ENCODE measurements around the gene SLC12A7.

SLC12A7 gene

GRCh38 chr5:1124205-1125029 is 12.6 kb upstream of the SLC12A7 start:
- DNase-seq = no peak

DNA sequence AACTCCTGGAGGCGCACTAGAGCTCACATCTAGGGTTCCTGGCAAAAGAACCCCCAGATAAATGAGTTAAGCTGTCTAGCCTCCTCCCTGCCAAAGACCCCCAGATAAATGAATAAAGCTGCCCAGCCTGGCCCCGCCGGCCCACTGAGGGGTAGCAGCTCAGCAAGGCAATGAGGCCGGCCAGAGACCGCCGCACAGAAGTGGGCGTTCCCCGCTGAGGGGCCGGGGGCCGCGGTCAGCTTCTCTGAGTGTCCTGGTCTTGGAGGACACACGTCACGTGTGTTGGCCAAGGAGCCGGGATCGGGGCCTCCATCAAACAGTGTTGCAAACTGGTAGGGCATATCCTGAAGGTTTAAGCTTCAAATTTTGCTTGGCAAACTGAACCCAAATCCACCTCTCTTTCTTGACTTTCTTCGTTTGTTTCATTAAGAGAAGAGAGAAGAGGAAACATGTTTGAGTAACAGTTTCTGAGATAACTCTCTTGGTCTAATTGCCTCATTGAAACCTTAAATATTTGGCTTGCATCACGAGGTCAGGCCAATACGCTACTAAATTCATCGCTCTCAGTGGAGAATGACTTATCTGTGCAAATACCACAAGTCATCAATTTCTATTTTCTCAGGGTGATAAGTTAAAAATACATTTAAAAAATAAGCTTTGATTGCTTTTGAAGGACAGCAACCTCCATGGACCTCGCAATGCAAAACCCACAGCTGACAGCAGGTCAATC is 11.7 kb upstream of the SLC12A7 start:
- no peak for DNase-seq

DNA sequence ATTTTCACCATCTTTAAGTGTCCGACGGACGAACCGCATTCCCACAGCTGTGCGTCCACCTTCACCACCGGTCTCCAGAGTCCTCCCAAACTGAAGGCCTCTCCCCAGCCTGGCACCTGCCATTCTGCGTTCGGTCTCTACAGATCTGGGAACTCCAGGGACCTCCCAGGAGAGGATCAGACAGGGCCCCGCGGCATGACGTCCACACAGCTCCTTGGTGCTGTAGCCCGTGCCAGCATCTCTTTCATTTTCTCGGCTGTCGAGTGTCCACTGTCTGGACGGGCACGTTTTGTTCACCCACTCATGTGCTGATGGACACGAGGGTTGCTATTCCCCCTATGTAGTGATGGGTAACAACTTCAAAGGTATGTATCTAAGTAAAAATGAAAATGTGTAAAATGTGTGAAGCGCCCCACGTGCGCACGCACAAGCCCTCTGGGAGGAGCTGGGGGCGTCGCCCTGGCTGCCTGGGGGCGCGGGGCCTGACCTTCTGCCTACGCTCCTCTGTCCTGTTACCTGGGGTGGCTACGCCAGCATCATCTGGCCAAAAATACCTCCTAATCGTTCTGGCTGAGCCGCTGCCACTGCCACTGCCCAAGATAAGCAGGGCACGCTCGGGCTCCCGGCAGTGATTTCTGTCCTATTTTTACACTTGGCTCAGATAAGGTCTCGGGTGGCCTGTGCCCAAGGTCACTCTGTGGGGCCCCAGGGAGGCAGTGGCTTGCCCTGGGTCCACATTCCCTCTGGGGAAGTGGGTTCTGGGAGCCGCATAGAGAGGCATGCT is 10.8 kb upstream of the SLC12A7 start:
- DNase-seq = no peak

DNA sequence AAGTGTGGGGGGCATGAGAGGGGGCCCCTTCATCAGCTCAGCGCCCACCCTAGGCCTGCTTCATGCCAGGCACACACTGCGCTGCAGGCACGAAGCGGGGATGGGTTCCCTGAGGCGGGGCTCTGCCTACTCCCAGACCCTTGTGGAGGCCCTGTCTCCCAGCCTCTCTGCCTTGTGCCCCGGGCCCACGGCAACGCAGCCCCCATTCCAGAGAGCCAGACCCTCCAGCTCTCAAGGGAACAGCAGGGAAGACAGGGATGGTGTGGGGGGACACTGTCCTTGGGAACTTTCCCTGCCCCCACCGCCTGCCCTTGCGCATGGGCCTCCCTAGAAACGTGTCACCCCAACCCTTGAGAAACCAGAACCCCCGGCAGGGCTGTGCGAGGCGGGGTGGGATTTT is 10.0 kb upstream of the SLC12A7 start:
- DNase-seq = no peak

DNA sequence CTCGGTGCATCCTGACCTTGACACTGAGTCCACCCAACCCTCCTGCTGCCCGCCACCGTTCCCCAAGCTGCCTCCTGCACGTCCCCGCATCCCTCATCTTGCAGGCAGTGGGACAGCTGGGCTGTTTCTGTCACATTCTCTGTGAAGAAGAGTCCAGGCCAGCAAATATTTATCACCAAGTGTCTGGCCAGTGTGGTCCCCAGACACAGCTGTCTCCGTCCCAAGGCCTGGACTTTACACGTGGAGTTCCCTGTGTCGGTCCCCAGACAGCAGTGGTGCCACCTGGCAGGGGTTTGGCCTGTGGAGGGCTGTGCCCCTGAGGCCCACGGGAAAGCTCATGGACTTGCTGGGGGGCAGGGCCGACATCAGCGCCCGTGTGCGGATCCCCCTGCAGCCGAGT is 9.2 kb upstream of the SLC12A7 start:
- DNase-seq = no peak

DNA sequence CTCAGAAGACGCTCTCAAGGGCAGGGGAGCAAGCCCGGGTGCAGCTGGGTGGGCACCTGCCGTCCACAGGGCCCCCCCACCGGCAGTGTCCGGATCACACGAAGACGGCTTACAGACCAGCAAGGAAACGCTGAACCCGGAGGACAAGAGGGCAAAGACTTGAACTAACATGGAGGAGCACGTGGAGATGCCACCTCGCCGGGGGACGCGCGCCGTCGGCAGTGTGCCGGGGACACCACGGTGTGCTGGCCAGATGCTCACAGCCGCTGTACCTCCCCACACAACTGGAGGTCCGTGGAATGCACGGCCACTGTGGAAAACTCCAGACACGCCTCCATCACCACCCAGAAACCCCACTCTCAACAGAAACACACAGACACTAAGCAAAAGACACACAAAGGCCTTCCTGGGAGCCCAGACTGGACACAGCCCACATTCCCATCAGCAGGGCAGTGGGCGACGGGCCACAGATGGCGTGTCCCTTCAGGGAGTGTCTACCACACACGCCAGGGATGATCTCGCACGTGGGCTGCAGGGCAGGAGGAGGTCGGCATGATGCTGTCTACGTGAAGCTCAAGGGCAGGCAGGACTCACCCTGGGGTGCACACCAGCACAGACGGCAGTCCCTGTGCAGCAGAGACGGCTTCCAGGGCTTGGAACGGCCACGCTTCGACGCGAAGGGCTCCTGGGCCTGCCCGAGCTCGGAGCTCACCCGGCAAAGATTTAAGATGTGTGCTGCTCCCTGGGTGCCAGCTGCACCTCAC is 8.6 kb upstream of the SLC12A7 start:
- DNase-seq = no peak

- DNase-seq = no peak
These were observed 7.5 kb upstream of the SLC12A7 start for GRCh38 chr5:1119312-1119831.

DNA sequence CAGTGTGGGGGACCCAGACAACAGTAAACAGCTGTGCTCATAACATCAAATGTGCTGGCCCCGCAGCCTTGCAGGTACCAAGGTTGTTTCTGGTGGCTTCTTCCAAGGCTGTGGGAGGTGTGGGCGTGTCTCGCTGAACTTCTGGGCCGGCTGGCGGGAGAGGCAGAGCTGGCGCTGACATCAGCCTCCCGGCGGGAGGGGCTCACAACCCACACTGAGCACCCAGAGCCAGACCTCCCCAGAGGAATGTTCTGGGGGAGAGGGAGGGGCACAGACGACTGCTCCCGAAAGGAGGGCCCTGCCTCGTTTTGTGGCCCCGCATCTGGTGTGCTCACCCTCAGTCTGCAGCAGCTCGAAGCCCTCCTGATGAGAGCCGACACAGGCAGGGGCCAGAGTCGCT is 6.9 kb upstream of the SLC12A7 start:
- DNase-seq = no peak

DNA sequence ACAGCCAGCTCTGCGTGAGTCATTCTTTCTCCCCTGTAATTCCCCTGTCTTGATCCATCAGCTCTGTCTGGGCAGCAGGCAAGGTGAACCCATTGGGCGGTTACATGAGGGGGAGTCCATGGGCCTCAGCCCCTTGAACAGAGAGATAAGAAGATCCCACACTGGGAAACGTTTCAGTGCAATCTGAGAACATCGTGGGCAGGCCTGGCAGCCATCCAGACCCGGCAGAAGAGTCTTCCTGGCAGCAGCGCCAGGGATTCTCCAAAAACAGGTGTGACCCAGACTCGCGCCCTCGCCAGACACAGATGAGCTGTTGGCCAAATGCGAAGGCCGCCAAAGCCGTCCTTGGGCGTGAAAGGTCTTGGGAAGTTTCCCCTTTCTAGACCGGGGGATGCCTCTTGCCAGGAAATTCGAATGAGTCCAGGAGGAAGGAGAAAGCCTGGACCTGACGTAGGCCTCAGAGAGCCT is 6.4 kb upstream of the SLC12A7 start:
- no peak for DNase-seq

- no peak for DNase-seq
These were observed 5.1 kb upstream of the SLC12A7 start for GRCh38 chr5:1116977-1117376.

DNA sequence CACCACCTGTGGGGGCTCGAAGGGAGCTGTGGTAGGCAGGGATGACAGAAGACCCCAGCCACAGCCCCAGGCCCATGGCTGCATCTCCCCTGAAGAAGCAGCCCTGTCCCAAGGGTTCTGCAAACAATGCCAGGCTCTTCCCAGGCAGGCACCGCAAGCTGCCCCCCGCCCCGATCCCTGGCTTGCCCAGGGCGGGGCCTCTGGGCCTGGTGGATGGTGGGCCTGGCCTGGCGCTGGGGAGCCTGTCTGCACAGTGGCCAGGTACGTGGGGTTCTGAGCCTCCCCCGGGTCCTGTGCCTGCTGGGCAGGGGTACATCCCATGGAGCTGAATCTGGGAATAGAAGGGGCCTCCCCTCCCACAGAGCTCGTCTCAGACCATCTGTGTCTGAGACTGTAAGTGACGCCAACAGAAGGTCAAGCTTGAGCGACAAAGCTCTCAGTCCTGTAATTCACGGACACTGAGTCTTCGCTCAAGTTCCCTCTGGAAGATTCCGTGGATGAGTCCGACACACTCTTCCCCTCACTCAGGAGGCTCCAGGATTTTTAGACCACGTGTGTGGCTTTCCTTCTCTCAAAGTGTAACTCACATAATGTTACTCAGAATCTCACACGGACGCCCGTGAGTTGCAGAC is 4.4 kb upstream of the SLC12A7 start:
- DNase-seq = no peak

GRCh38 chr5:1115123-1115815 is 3.4 kb upstream of the SLC12A7 start:
- no peak for DNase-seq

- no peak for DNase-seq
These were observed 2.1 kb upstream of the SLC12A7 start for GRCh38 chr5:1113805-1114586.

DNA sequence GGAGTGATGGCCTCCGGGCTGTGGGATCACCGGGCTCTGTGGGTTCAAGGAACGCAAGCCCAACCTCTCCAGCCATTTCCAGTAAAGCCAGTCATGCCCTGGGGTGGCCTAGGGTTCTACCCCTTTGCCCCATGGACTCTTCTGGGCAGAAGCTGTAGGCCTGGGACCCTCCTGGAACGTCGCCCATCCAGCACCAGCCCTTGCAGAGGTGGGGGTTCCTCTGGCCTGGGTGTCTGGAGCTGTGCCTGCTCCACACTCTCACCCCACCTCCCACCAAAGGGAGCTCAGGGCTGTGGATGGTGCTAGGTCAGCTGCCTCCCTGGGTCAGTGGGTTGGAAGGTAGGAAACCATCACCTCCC is 1.4 kb upstream of the SLC12A7 start:
- no peak for DNase-seq

GRCh38 chr5:1112596-1113331 is 901 bp upstream of the SLC12A7 start:
- no peak for DNase-seq

- peak; percentile 43 for DNase-seq
These were observed 579 bp downstream of the SLC12A7 start for GRCh38 chr5:1111241-1111726.

DNA sequence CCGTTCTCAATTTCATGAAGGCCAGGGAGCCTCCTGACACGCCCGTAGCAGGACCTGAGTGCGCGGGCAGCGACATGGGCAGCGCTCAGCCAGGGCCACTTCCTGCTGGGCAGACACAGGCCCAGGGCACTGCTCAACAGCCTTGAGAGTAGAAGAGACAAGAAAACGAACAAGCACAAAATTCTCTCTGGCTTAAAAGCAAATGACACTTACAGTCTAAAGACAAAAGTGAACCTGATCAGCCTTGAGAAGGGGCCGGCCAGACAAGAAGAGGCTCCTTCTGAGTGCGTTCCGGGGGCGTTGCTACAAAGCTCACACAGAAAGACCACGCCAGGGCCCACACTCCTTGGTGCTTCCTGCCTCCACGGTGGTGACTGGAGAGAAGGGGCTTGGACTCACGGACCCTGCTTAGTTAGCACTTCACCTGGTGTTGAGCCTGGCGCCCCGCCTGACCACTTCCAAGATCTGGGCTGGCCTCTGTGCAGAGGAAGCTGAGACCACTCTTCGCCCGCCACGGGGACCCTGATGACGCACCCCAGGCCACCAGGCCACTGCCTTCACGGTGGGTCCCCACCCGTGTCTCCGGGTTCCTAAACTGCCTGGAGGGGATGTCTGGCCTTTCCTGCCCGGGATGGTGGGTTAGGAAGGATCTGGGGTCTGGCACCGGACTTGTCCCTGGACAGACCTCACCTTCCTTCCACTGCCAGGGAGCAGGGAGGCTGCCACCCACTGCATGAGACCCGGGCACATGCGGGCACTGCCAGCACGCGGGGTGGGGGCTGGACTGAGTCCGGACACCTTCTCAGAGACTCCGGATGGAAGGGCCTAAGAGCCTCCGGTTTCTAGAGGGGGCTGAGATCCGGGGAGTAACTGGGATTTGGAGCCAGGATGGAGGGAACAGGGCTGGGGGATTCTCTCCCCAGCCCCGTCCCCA is 1.3 kb downstream of the SLC12A7 start:
- DNase-seq = no peak

DNA sequence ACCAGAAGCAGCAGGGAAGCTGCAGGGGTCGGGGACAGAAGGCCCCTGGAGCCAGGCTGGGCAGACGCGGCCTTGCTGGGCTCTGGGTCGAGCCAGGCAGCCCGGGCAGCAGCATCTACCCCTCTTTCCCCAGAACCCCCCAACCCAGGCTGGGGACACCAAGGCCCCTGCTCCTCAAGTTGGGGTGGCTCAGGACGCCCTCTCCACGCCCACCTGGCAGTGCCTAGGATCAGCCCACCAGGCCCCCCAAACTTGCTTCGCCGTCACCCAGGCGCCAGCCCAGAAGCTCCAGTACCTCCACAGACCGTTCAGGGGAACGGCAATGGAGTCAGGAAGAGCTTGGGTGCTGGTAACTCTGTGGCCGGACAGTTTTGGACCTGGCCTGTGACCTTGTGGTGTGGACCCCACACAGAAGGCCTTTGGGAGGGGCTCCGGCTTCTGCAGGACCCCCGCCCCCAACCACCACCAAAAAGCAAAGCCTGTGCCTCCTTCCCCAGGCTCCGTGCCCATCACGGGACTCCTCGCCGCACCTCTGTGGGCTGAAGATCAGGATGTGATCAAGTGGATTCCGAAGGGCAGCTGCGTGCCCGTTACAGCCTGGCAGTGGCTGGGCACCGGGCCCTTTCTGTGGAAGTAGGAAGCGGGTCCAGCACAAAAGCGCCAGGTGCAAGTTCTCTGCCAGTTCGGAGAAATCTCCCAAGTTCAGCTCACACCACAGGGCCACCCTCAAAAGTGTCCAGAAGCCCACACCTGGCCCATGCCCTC is 2.1 kb downstream of the SLC12A7 start:
- DNase-seq = no peak

All from activated CD4-positive, CD25-positive, alpha-beta regulatory T cell treated with anti-CD3 and anti-CD28 coated beads, Interleukin-2, amount 50 U/mL, for 72 hours (primary cell).